Keratinocyte (primary cell): Measurements from ENCODE around the gene DIPK1B. TPM values are rescaled to one million over a fixed set of nuclear protein-coding genes. Genes with fewer than 3 reads are reported as not detected.

ENCODE experiments used
- DNase-seq: peaks from one replicate; pipeline ENCODE4 v3.0.0-alpha.2; 2011; ENCODE audit warnings: low read depth, missing footprints, low spot score
- FAIRE-seq: peaks from 2 replicates; lab custom pipeline; 2011; peaks lifted over from hg19 to GRCh38; lab: Jason Lieb, UNC
- H2AFZ ChIP-seq: 2 replicates; pipeline ENCODE4 v1.6.0; 2012; ENCODE audit warnings: low read length, control low read depth, inconsistent platforms; ENCODE audit not compliant: control insufficient read depth
- H3K27ac ChIP-seq: 2 replicates; pipeline ENCODE4 v1.5.1; 2011; ENCODE audit warnings: low read length; ENCODE audit not compliant: control insufficient read depth, insufficient read depth
- H3K27me3 ChIP-seq: 3 replicates; pipeline ENCODE4 v1.6.0; 2011; ENCODE audit warnings: low read length; ENCODE audit not compliant: control insufficient read depth, insufficient read depth; ENCODE audit errors: extremely low read depth
- H3K36me3 ChIP-seq, 2 experiments: 2 replicates in 1 of 2; 3 replicates in 1 of 2; pipeline ENCODE4 v1.5.1; 2011; ENCODE audit warnings: low read length in 2 of 2, mild to moderate bottlenecking in 1 of 2; ENCODE audit not compliant: control insufficient read depth in 2 of 2, insufficient read depth in 2 of 2; ENCODE audit errors: extremely low read depth in 1 of 2
- H3K4me1 ChIP-seq: 3 replicates; pipeline ENCODE4 v1.5.1; 2011; ENCODE audit warnings: low read length; ENCODE audit not compliant: control insufficient read depth, insufficient read depth; ENCODE audit errors: extremely low read depth
- H3K4me2 ChIP-seq: 3 replicates; pipeline ENCODE4 v1.6.0; 2011; ENCODE audit warnings: low read depth, low read length; ENCODE audit not compliant: control insufficient read depth, insufficient read depth; ENCODE audit errors: extremely low read depth
- H3K4me3 ChIP-seq, 3 experiments: fragments of 200-600 bp in 1 of 3; sonication (generic) in 1 of 3; 2 replicates in 2 of 3; 3 replicates in 1 of 3; pipeline ENCODE4 v1.5.1; 2011 to 2016; ENCODE audit warnings: low read length in 3 of 3, mild to moderate bottlenecking in 3 of 3, control low read depth in 2 of 3, inconsistent platforms in 1 of 3, low read depth in 1 of 3, mixed read lengths in 1 of 3, mixed run types in 1 of 3, moderate library complexity in 1 of 3; ENCODE audit not compliant: control insufficient read depth in 2 of 3, insufficient read depth in 2 of 3; ENCODE audit errors: extremely low read depth in 1 of 3
- H3K79me2 ChIP-seq: 2 replicates; pipeline ENCODE4 v1.6.0; 2012; ENCODE audit warnings: low read length; ENCODE audit not compliant: control insufficient read depth, insufficient read depth
- H3K9ac ChIP-seq: 3 replicates; pipeline ENCODE4 v1.6.0; 2011; ENCODE audit warnings: low read length; ENCODE audit not compliant: control insufficient read depth, insufficient read depth; ENCODE audit errors: extremely low read depth
- H3K9me1 ChIP-seq: 3 replicates; pipeline ENCODE4 v1.6.0; 2011; ENCODE audit warnings: low read length; ENCODE audit not compliant: control insufficient read depth, insufficient read depth; ENCODE audit errors: extremely low read depth
- H3K9me3 ChIP-seq: 2 replicates; pipeline ENCODE4 v1.5.1; 2012; ENCODE audit warnings: low read depth, low read length; ENCODE audit not compliant: control insufficient read depth
- H4K20me1 ChIP-seq: 3 replicates; pipeline ENCODE4 v1.6.0; 2011; ENCODE audit warnings: low read length; ENCODE audit not compliant: control insufficient read depth, insufficient read depth; ENCODE audit errors: extremely low read depth
- CTCF ChIP-seq, 3 experiments: IDR thresholded peaks in 1 of 3; conservative IDR thresholded peaks in 1 of 3; optimal IDR thresholded peaks in 1 of 3; 2 replicates in 2 of 3; 3 replicates in 1 of 3; pipeline versions ENCODE3 to v1.5.1; 2011; ENCODE audit warnings: low read length in 3 of 3, mild to moderate bottlenecking in 3 of 3, moderate library complexity in 2 of 3, control low read depth in 1 of 3, inconsistent platforms in 1 of 3; ENCODE audit not compliant: insufficient read depth in 2 of 3; ENCODE audit errors: extremely low read depth in 1 of 3
- EZH2 ChIP-seq: IDR thresholded peaks from one replicate; pipeline ENCODE4 v1.6.1; 2012; ENCODE audit warnings: inconsistent platforms, mild to moderate bottlenecking, low read length, moderate library complexity
- dilution Hi-C: fragments of 300-500 bp; cut with MboI; formaldehyde crosslinking; loops from one replicate; pipeline ENCODE4 v1.7.0; 2020; ENCODE audit warnings: low sequenced_read_pairs; ENCODE audit not compliant: extremely low pct_ligation_motif_present
- polyA plus RNA-seq, 5 experiments: library from polyadenylated mRNA; depleted of rRNA in 3 of 5; stranded (reverse) in 3 of 5; stranded (forward) in 1 of 5; unstranded in 1 of 5; fragments of >200 nt; gene quantifications; 1 replicate in 1 of 5; 2 replicates in 3 of 5; 3 replicates in 1 of 5; pipeline versions ENCODE4 v1.2.1 to v1.2.3, GENCODE V29; 2011 to 2012; ENCODE audit warnings: missing spikeins in 2 of 5, low read depth in 1 of 5, low replicate concordance in 1 of 5

Gene DIPK1B
- polyA plus RNA-seq, 1 donor (not counting 4 experiments of a cell fraction or from before 2014, with no cell fraction given): not detected

GRCh38 chr9:136683173-136683745, 29.1 kb upstream of the DIPK1B start:
- DNase-seq (no peak), FAIRE-seq (no peak)
- H3K4me3 ChIP-seq: no peak overlapping the region
- no peaks in the 10 kb centered on the region for H3K27me3 ChIP-seq
- H4K20me1 ChIP-seq: peaks cover 7% of the 10 kb centered on the region
- dilution Hi-C loops: no loop called here
- H3K9ac ChIP-seq: no peak overlapping the region
- peaks cover 15% of the 10 kb centered on the region for H3K79me2 ChIP-seq
- H3K36me3 ChIP-seq: peaks cover 0 to 3% of the 10 kb centered on the region in 2 experiments
- H3K9me3 ChIP-seq: no peaks in the 10 kb centered on the region
- peaks cover 17% of the 10 kb centered on the region for H3K4me1 ChIP-seq
- H3K4me2 ChIP-seq: no peak overlapping the region
- no peak overlapping the region for H3K27ac ChIP-seq
- TF ChIP-seq CTCF (optimal IDR thresholded peaks at IDR 0.05 in 1 of 3, IDR thresholded peaks at IDR 0.05 in 1 of 3, conservative IDR thresholded peaks at IDR 0.05 in 1 of 3; ENCODE audit: extremely low read depth in 1 of 3, insufficient read depth in 2 of 3, low read length in 3 of 3) (no peak), EZH2 (no peak)
- no peak overlapping the region for H2AFZ ChIP-seq
- no peaks in the 10 kb centered on the region for H3K9me1 ChIP-seq

GRCh38 chr9:136683755-136684154, 28.6 kb upstream of the DIPK1B start:
- no peaks in the 10 kb centered on the region for H3K9me1 ChIP-seq
- no peak overlapping the region for H3K27ac ChIP-seq
- no peak overlapping the region for H3K4me2 ChIP-seq
- H3K9me3 ChIP-seq: no peaks in the 10 kb centered on the region
- peaks cover 7% of the 10 kb centered on the region for H4K20me1 ChIP-seq
- FAIRE-seq: no peak
- no peaks in the 10 kb centered on the region for H3K27me3 ChIP-seq
- H3K36me3 ChIP-seq: peaks cover 0 to 3% of the 10 kb centered on the region in 2 experiments
- peaks cover 15% of the 10 kb centered on the region for H3K79me2 ChIP-seq
- H2AFZ ChIP-seq: no peak overlapping the region
- H3K9ac ChIP-seq: no peak overlapping the region
- dilution Hi-C loops: no loop called here
- no peak for TF ChIP-seq EZH2
- no peak for TF ChIP-seq CTCF (optimal IDR thresholded peaks at IDR 0.05 in 1 of 3, IDR thresholded peaks at IDR 0.05 in 1 of 3, conservative IDR thresholded peaks at IDR 0.05 in 1 of 3; ENCODE audit: extremely low read depth in 1 of 3, insufficient read depth in 2 of 3, low read length in 3 of 3)
- H3K4me1 ChIP-seq: peaks cover 17% of the 10 kb centered on the region
- DNase-seq: no peak
- H3K4me3 ChIP-seq: no peak overlapping the region
